Measurements from ENCODE around the gene MYO7A. TPM values are rescaled to one million over a fixed set of nuclear protein-coding genes. Genes with fewer than 3 reads are reported as not detected.

The MYO7A gene
- total and polyA plus RNA-seq, 2 experiments from 2014 or later, result 1.8 to 5.4 TPM

- Histone ChIP-seq H4K20me1 (replicated peaks; ENCODE audit: insufficient read depth) (no peaks in the 10 kb centered on the region; the same call in 1 of the 2 replicates), H3K9me2 (ENCODE audit: insufficient read depth) (no peaks in the 10 kb centered on the region), H3K4me3 (no peak overlapping the region), H3K27me3 (ENCODE audit: insufficient read depth) (no peaks in the 10 kb centered on the region), H3K4me1 (ENCODE audit: insufficient read depth) (no peaks in the 10 kb centered on the region; the same call in 1 of the 2 replicates), H3K79me2 (replicated peaks; ENCODE audit: insufficient read depth) (no peaks in the 10 kb centered on the region), H2AFZ (no peak overlapping the region), H3F3A (replicated peaks; ENCODE audit: low read depth) (no peaks in the 10 kb centered on the region), H3K4me2 (no peak overlapping the region), H3K36me3 (ENCODE audit: insufficient read depth) (no peaks in the 10 kb centered on the region), H3K27ac (ENCODE audit: low read depth) (no peak overlapping the region)
- ATAC-seq, result peak; percentile 93
- H3K27ac Mint-ChIP-seq, result peak overlapping the region; percentile 29; the same call in 1 of the 2 replicates
- H3K4me3 Mint-ChIP-seq, result no peak overlapping the region
- peak; percentile 93 for DNase-seq (ENCODE audit: low spot score)
- H3K27me3 Mint-ChIP-seq (ENCODE audit: insufficient read depth, low read depth, poor library complexity), result peaks cover 7% of the 10 kb centered on the region
- H3K9me3 Mint-ChIP-seq, result no peaks in the 10 kb centered on the region
- no peaks in the 10 kb centered on the region for H3K36me3 Mint-ChIP-seq (ENCODE audit: low read depth)
- TF ChIP-seq EZH2 (IDR thresholded peaks at IDR 0.05; ENCODE audit: low read depth, unreplicated experiment) (no peak), CTCF (conservative IDR thresholded peaks at IDR 0.05; ENCODE audit: low read depth in 2 of 2) (peak; percentile 88 to 97), CREB1 (CRISPR knock-in tag; IDR thresholded peaks at IDR 0.05; ENCODE audit: low read depth) (0 out of 2 replicates have a peak, but pooled peaks have one; percentile 31)
- H3K4me1 Mint-ChIP-seq, result peaks cover 11% of the 10 kb centered on the region
Observed at GRCh38 chr11:77091146-77091940, 36.7 kb upstream of the MYO7A start.

- Histone ChIP-seq H3F3A (replicated peaks; ENCODE audit: low read depth) (no peaks in the 10 kb centered on the region), H2AFZ (no peak overlapping the region), H3K27ac (ENCODE audit: low read depth) (no peak overlapping the region), H3K4me2 (no peak overlapping the region), H3K27me3 (ENCODE audit: insufficient read depth) (no peaks in the 10 kb centered on the region), H3K9me2 (ENCODE audit: insufficient read depth) (no peaks in the 10 kb centered on the region), H3K4me3 (no peak overlapping the region), H3K79me2 (replicated peaks; ENCODE audit: insufficient read depth) (no peaks in the 10 kb centered on the region), H4K20me1 (replicated peaks; ENCODE audit: insufficient read depth) (no peaks in the 10 kb centered on the region; the same call in 1 of the 2 replicates), H3K4me1 (ENCODE audit: insufficient read depth) (no peaks in the 10 kb centered on the region; the same call in 1 of the 2 replicates), H3K36me3 (ENCODE audit: insufficient read depth) (no peaks in the 10 kb centered on the region)
- Mint-ChIP-seq H3K9me3 (peaks cover 5% of the 10 kb centered on the region; the same call in 1 of the 3 replicates), H3K27me3 (ENCODE audit: insufficient read depth, low read depth, poor library complexity) (peaks cover 7% of the 10 kb centered on the region), H3K4me3 (no peak overlapping the region), H3K36me3 (ENCODE audit: low read depth) (peaks cover 3% of the 10 kb centered on the region; the same call in 1 of the 3 replicates), H3K27ac (no peak overlapping the region), H3K4me1 (peaks cover 11% of the 10 kb centered on the region)
- DNase-seq (ENCODE audit: low spot score) (no peak), ATAC-seq (no peak)
- TF ChIP-seq ZNF331 (CRISPR knock-in tag; IDR thresholded peaks at IDR 0.05; ENCODE audit: low read depth), result no peak
- TF ChIP-seq EZH2 (IDR thresholded peaks at IDR 0.05; ENCODE audit: low read depth, unreplicated experiment), result no peak
- no peak for TF ChIP-seq CTCF (conservative IDR thresholded peaks at IDR 0.05; ENCODE audit: low read depth in 2 of 2)
- TF ChIP-seq ZNF114 (CRISPR knock-in tag; IDR thresholded peaks at IDR 0.05), result no peak
- TF ChIP-seq, protein P1, sequence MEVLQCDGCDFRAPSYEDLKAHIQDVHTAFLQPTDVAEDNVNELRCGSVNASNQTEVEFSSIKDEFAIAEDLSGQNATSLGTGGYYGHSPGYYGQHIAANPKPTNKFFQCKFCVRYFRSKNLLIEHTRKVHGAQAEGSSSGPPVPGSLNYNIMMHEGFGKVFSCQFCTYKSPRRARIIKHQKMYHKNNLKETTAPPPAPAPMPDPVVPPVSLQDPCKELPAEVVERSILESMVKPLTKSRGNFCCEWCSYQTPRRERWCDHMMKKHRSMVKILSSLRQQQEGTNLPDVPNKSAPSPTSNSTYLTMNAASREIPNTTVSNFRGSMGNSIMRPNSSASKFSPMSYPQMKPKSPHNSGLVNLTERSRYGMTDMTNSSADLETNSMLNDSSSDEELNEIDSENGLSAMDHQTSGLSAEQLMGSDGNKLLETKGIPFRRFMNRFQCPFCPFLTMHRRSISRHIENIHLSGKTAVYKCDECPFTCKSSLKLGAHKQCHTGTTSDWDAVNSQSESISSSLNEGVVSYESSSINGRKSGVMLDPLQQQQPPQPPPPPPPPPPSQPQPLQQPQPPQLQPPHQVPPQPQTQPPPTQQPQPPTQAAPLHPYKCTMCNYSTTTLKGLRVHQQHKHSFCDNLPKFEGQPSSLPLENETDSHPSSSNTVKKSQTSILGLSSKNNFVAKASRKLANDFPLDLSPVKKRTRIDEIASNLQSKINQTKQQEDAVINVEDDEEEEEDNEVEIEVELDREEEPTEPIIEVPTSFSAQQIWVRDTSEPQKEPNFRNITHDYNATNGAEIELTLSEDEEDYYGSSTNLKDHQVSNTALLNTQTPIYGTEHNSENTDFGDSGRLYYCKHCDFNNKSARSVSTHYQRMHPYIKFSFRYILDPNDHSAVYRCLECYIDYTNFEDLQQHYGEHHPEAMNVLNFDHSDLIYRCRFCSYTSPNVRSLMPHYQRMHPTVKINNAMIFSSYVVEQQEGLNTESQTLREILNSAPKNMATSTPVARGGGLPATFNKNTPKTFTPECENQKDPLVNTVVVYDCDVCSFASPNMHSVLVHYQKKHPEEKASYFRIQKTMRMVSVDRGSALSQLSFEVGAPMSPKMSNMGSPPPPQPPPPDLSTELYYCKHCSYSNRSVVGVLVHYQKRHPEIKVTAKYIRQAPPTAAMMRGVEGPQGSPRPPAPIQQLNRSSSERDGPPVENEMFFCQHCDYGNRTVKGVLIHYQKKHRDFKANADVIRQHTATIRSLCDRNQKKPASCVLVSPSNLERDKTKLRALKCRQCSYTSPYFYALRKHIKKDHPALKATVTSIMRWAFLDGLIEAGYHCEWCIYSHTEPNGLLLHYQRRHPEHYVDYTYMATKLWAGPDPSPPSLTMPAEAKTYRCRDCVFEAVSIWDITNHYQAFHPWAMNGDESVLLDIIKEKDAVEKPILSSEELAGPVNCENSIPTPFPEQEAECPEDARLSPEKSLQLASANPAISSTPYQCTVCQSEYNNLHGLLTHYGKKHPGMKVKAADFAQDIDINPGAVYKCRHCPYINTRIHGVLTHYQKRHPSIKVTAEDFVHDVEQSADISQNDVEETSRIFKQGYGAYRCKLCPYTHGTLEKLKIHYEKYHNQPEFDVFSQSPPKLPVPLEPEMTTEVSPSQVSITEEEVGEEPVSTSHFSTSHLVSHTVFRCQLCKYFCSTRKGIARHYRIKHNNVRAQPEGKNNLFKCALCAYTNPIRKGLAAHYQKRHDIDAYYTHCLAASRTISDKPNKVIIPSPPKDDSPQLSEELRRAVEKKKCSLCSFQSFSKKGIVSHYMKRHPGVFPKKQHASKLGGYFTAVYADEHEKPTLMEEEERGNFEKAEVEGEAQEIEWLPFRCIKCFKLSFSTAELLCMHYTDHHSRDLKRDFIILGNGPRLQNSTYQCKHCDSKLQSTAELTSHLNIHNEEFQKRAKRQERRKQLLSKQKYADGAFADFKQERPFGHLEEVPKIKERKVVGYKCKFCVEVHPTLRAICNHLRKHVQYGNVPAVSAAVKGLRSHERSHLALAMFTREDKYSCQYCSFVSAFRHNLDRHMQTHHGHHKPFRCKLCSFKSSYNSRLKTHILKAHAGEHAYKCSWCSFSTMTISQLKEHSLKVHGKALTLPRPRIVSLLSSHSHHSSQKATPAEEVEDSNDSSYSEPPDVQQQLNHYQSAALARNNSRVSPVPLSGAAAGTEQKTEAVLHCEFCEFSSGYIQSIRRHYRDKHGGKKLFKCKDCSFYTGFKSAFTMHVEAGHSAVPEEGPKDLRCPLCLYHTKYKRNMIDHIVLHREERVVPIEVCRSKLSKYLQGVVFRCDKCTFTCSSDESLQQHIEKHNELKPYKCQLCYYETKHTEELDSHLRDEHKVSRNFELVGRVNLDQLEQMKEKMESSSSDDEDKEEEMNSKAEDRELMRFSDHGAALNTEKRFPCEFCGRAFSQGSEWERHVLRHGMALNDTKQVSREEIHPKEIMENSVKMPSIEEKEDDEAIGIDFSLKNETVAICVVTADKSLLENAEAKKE (CRISPR knock-in tag; IDR thresholded peaks at IDR 0.05), result no peak
- TF ChIP-seq STAT1 (IDR thresholded peaks at IDR 0.05; ENCODE audit: unreplicated experiment), result no peak
- no peak for TF ChIP-seq EZH2phosphoT487 (IDR thresholded peaks at IDR 0.05; ENCODE audit: unreplicated experiment)
Observed at GRCh38 chr11:77092382-77092781, 35.7 kb upstream of the MYO7A start.
